MM.1S (cell line): ENCODE data around the gene DNAI2.

Source experiments
- DNase-seq: peaks from one replicate; pipeline ENCODE4 v3.0.0-alpha.2; 2015
- H2AFZ ChIP-seq: fragments of 300-600 bp; sonication (generic); 2 replicates; pipeline ENCODE4 v1.6.0; 2016; ENCODE audit warnings: antibody characterized with exemption, low read length
- H3F3A ChIP-seq: fragments of 300-600 bp; sonication (generic); 2 replicates; pipeline ENCODE4 v1.6.1; 2016; ENCODE audit warnings: mild to moderate bottlenecking, antibody characterized with exemption, low read length, moderate library complexity, mixed read lengths; ENCODE audit not compliant: insufficient read depth
- H3K27ac ChIP-seq: fragments of 300-600 bp; sonication (generic); 2 replicates; pipeline ENCODE4 v1.5.1; 2016; ENCODE audit warnings: mild to moderate bottlenecking, low read length
- H3K27me3 ChIP-seq: fragments of 300-600 bp; sonication (generic); replicated peaks from 2 replicates; pipeline ENCODE4 v1.6.0; 2016; ENCODE audit warnings: low read length; ENCODE audit not compliant: insufficient read depth
- H3K36me3 ChIP-seq: fragments of 300-600 bp; sonication (generic); replicated peaks from 2 replicates; pipeline ENCODE4 v1.6.1; 2016; ENCODE audit warnings: mild to moderate bottlenecking, low read length, mixed read lengths; ENCODE audit not compliant: insufficient read depth
- H3K4me1 ChIP-seq: fragments of 300-600 bp; sonication (generic); 2 replicates; pipeline ENCODE4 v1.6.1; 2016; ENCODE audit warnings: low read length, mixed read lengths
- H3K4me2 ChIP-seq: fragments of 300-600 bp; sonication (generic); 2 replicates; pipeline ENCODE4 v1.6.0; 2016; ENCODE audit warnings: low read depth, low read length
- H3K4me3 ChIP-seq: fragments of 300-600 bp; sonication (generic); 2 replicates; pipeline ENCODE4 v1.5.1; 2016; ENCODE audit warnings: low read length, mixed read lengths
- H3K79me2 ChIP-seq: fragments of 300-600 bp; sonication (generic); 2 replicates; pipeline ENCODE4 v1.6.1; 2016; ENCODE audit warnings: mixed run types, low read length, mixed read lengths
- H3K9ac ChIP-seq: fragments of 300-600 bp; sonication (generic); 2 replicates; pipeline ENCODE4 v1.6.1; 2016; ENCODE audit warnings: low read length, mixed read lengths
- H3K9me2 ChIP-seq: fragments of 300-600 bp; sonication (generic); replicated peaks from 2 replicates; pipeline ENCODE4 v1.6.1; 2016; ENCODE audit warnings: mild to moderate bottlenecking, low read length, mixed read lengths; ENCODE audit not compliant: insufficient read depth
- H3K9me3 ChIP-seq: fragments of 300-600 bp; sonication (generic); replicated peaks from 2 replicates; pipeline ENCODE4 v1.6.1; 2016; ENCODE audit warnings: mild to moderate bottlenecking, low read length, mixed read lengths; ENCODE audit not compliant: insufficient read depth
- H4K20me1 ChIP-seq: fragments of 300-600 bp; sonication (generic); 2 replicates; pipeline ENCODE4 v1.6.1; 2016; ENCODE audit warnings: mild to moderate bottlenecking, low read length, moderate library complexity, mixed read lengths; ENCODE audit not compliant: insufficient read depth
- EZH2 ChIP-seq: fragments of 300-600 bp; sonication (generic); optimal IDR thresholded peaks from 2 replicates; pipeline ENCODE3; 2017; ENCODE audit warnings: low read depth, mild to moderate bottlenecking, antibody characterized with exemption, low read length, mixed read lengths
- EZH2phosphoT487 ChIP-seq: fragments of 300-600 bp; sonication (generic); IDR thresholded peaks from 2 replicates; pipeline ENCODE4 v1.6.1; 2018; ENCODE audit warnings: antibody characterized with exemption, low read length
- TF ChIP-seq, protein P1 (sequence below): fragments of 300-600 bp; sonication (generic); IDR thresholded peaks from 2 replicates; pipeline ENCODE4 v1.5.1; 2016; ENCODE audit warnings: antibody characterized with exemption, low read length, mixed read lengths

DNAI2 gene

DNA sequence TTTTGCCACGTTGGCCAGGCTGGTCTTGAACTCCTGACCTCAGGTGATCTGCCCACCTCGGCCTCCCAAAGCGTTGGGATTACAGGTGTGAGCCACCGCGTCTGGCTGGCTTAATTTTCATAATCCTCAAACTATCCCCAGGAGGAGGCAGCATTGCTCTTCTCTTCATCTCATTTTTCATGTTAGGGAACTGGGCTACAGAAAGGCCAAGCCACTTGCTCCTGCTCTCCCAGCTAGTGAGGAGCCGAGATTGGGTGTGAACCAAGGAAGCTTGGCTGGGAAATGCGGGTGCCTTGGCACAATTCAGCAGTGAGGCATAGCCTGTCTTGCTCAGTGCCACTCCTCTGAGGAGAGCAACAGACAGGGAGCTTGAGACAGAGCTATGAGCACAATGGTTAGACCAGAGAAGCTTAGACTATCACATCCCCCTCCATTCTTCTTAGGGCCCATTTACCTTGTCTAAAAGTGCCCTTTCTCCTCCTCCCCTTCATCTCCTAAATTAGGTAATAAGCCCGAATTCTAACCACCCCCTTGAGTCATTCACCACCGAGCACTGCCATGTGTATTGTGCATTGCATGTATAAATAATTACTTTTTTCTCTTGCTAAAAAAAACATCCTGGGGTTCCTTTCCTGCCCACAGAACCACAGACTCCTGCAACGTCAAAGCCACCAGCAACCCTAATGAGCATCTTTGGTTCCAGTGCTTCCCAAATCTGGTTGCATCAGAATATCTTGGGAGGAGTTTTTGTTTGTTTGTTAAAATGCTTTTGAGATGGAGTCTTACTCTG, 32.0 kb downstream of the DNAI2 start:
- Histone ChIP-seq H4K20me1 (no peaks in the 10 kb centered on the region), H3K4me1 (no peaks in the 10 kb centered on the region), H3K9me3 (no peaks in the 10 kb centered on the region), H3K27ac (no peak overlapping the region), H3K27me3 (peaks cover 74% of the 10 kb centered on the region), H3K9ac (no peak overlapping the region), H3K9me2 (no peaks in the 10 kb centered on the region), H2AFZ (no peak overlapping the region), H3K36me3 (no peaks in the 10 kb centered on the region), H3K4me3 (no peak overlapping the region), H3F3A (no peaks in the 10 kb centered on the region), H3K4me2 (no peak overlapping the region), H3K79me2 (no peaks in the 10 kb centered on the region)
- no peak for DNase-seq
- TF ChIP-seq EZH2phosphoT487, result no peak
- TF ChIP-seq EZH2, result no peak
- TF ChIP-seq, protein P1, sequence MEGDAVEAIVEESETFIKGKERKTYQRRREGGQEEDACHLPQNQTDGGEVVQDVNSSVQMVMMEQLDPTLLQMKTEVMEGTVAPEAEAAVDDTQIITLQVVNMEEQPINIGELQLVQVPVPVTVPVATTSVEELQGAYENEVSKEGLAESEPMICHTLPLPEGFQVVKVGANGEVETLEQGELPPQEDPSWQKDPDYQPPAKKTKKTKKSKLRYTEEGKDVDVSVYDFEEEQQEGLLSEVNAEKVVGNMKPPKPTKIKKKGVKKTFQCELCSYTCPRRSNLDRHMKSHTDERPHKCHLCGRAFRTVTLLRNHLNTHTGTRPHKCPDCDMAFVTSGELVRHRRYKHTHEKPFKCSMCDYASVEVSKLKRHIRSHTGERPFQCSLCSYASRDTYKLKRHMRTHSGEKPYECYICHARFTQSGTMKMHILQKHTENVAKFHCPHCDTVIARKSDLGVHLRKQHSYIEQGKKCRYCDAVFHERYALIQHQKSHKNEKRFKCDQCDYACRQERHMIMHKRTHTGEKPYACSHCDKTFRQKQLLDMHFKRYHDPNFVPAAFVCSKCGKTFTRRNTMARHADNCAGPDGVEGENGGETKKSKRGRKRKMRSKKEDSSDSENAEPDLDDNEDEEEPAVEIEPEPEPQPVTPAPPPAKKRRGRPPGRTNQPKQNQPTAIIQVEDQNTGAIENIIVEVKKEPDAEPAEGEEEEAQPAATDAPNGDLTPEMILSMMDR, result no peak

DNA sequence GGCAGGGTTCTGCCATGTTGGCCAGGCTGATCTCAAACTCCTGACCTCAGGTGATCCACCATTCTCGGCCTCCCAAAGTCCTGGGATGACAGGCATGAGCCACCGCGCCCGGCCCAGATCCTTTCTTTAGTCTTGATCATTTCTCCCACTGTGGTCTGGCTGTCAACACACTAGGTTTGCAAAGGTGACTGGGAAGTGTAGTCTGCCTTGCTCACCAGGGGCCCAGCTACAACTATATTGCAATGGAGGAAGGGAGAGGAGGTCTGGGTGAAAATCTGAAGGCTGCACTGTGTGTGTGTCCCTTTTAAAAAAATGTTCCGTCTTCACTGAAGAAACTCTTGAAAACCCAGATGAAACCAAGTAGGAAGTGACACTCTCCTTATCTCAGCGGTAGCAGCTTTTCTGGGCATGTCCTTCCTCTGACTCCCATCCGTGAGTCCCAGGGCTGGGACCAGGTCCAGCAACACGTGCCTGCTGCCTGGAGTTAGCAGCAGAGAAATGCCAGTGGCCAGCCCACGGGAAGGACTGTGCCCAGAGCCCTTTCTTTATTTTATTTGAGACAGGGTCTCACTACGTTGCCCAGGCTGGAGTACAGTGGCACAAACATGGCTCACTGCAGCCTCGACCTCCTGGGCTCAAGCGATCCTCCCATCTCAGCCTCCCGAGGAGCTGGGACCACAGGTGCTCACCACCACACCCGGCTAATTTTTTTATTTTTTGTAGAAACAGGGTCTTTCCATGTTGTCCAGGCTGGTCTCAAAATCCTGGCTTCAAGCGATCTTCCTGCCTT, 34.1 kb downstream of the DNAI2 start:
- no peaks in the 10 kb centered on the region for H3F3A ChIP-seq
- H3K9me3 ChIP-seq, result no peaks in the 10 kb centered on the region
- H3K9me2 ChIP-seq, result no peaks in the 10 kb centered on the region
- no peak for DNase-seq
- H3K27ac ChIP-seq, result no peak overlapping the region
- H3K4me1 ChIP-seq, result no peaks in the 10 kb centered on the region
- no peak overlapping the region for H3K4me2 ChIP-seq
- peaks cover 85% of the 10 kb centered on the region for H3K27me3 ChIP-seq
- H3K36me3 ChIP-seq, result no peaks in the 10 kb centered on the region
- H2AFZ ChIP-seq, result no peak overlapping the region
- H4K20me1 ChIP-seq, result no peaks in the 10 kb centered on the region
- no peak overlapping the region for H3K9ac ChIP-seq
- no peaks in the 10 kb centered on the region for H3K79me2 ChIP-seq
- TF ChIP-seq, protein P1, result no peak
- TF ChIP-seq EZH2, result no peak
- TF ChIP-seq EZH2phosphoT487, result no peak
- H3K4me3 ChIP-seq, result no peak overlapping the region

DNA sequence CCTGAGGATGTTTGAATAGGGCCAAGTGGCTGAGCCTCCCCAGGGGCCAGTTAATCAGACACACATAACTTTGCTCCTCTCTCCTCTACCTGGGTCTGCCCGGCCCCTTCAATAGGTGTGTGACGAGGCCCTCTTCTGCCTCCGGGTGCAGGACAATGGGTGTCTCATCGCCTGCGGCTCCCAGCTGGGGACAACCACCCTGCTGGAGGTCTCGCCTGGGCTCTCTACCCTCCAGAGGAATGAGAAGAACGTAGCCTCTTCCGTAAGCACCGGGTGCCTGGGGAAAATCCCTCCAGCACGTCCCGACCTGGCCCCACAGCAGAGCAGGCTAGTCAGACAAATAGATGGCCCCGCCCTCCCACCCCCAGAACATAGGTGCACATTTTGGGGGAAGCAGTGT, 35.9 kb downstream of the DNAI2 start:
- no peak for DNase-seq
- Histone ChIP-seq H2AFZ (no peak overlapping the region), H3K36me3 (no peaks in the 10 kb centered on the region), H4K20me1 (no peaks in the 10 kb centered on the region), H3K4me3 (no peak overlapping the region), H3F3A (no peaks in the 10 kb centered on the region), H3K27ac (no peak overlapping the region), H3K9me2 (no peaks in the 10 kb centered on the region), H3K4me1 (no peaks in the 10 kb centered on the region), H3K4me2 (no peak overlapping the region), H3K27me3 (peaks cover 88% of the 10 kb centered on the region), H3K79me2 (no peaks in the 10 kb centered on the region), H3K9me3 (no peaks in the 10 kb centered on the region), H3K9ac (no peak overlapping the region)
- TF ChIP-seq, protein P1, result no peak
- TF ChIP-seq EZH2phosphoT487 (no peak), EZH2 (no peak)
